ENCODE measurements around the gene NBL1.

The NBL1 gene

DNA sequence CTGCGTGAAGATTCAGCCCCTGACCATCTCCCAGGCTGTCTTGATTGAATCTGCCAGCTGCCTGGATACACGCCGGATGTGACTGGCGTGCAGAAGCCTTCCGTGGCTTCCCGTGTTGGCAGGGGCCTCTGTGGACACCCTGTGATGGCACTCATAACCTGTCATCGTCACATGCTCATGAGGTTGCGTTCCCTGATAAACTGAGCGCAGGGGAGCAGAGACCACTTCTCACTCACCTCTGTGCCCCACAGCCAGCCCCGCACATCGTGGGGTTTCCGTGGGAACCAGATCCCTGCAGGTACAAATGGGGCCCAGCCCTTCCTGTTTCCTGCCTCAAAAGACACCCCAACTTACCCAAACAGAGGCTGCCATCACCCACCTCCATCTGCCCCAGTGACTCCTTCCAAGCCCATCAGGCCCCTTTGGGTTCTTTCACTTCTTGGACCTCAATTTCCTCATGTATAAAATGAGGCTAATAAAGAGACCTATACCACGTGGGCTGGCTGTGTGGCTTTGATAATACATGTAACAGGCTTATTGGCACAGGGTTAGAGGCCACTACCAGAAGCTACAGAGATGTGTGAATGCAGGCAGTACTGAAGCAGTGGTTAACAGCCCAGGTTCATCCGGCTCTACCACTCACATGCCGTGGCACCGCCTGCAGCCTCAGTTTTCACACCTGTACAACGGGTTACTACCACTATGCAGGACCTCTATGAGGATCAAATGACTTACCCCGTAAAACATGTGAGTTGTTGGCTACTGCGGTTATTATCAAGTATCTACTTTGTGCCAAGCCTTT, 44.1 kb downstream of the NBL1 start:
- no peak overlapping the region for H3K4me3 ChIP-seq
- peak overlapping the region in 4 of 21 experiments; percentile 13 to 82 (median 38) for H3K27ac ChIP-seq

GRCh38 chr1:19689085-19689757, 45.1 kb downstream of the NBL1 start:
- no peak overlapping the region for H3K4me3 ChIP-seq
- H3K27ac ChIP-seq, result peak overlapping the region in 3 of 21 experiments; percentile 1 to 82 (median 47)

- no peak overlapping the region for H3K4me3 ChIP-seq
- H3K27ac ChIP-seq, result peak overlapping the region in 2 of 21 experiments; percentile 1 to 82
Observed at GRCh38 chr1:19689856-19690255, 45.7 kb downstream of the NBL1 start.

- H3K27ac ChIP-seq, result no peak overlapping the region
- no peak overlapping the region for H3K4me3 ChIP-seq
Observed at GRCh38 chr1:19690342-19690741, 46.2 kb downstream of the NBL1 start.

GRCh38 chr1:19694298-19694697, 50.2 kb downstream of the NBL1 start:
- Histone ChIP-seq H3K4me3 (no peak overlapping the region), H3K27ac (no peak overlapping the region)

GRCh38 chr1:19695772-19696171, 51.7 kb downstream of the NBL1 start:
- no peak overlapping the region for H3K27ac ChIP-seq
- H3K4me3 ChIP-seq, result no peak overlapping the region

GRCh38 chr1:19696820-19697219, 52.7 kb downstream of the NBL1 start:
- no peak overlapping the region for H3K4me3 ChIP-seq
- no peak overlapping the region for H3K27ac ChIP-seq

DNA sequence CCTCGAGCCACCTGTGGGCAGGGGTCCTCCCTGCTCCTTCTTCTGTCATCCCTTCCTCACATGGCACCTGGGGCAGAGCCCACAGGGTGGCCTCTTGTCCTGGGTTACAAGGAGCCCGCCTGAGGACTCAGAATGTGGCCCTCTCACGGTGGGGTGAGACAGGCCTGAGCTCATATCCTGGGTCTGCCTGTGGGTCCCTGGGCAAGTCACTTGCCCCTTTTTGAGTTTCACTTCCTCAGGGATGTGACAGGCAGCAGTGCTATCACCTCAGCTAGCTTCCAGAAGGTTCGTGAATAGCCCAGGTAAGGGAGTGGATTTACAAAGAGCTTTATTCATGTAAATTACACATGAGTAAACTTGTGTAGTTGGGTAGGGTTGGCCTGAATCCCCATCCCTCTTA, 54.1 kb downstream of the NBL1 start:
- Histone ChIP-seq H3K4me3 (no peak overlapping the region), H3K27ac (no peak overlapping the region)

- Histone ChIP-seq H3K27ac (no peak overlapping the region), H3K4me3 (no peak overlapping the region)
Observed at GRCh38 chr1:19700079-19700777, 56.1 kb downstream of the NBL1 start.

- no peak overlapping the region for H3K4me3 ChIP-seq
- peak overlapping the region in 1 of 21 experiments; percentile 31 for H3K27ac ChIP-seq
Observed at GRCh38 chr1:19703280-19703679, 59.2 kb downstream of the NBL1 start.

DNA sequence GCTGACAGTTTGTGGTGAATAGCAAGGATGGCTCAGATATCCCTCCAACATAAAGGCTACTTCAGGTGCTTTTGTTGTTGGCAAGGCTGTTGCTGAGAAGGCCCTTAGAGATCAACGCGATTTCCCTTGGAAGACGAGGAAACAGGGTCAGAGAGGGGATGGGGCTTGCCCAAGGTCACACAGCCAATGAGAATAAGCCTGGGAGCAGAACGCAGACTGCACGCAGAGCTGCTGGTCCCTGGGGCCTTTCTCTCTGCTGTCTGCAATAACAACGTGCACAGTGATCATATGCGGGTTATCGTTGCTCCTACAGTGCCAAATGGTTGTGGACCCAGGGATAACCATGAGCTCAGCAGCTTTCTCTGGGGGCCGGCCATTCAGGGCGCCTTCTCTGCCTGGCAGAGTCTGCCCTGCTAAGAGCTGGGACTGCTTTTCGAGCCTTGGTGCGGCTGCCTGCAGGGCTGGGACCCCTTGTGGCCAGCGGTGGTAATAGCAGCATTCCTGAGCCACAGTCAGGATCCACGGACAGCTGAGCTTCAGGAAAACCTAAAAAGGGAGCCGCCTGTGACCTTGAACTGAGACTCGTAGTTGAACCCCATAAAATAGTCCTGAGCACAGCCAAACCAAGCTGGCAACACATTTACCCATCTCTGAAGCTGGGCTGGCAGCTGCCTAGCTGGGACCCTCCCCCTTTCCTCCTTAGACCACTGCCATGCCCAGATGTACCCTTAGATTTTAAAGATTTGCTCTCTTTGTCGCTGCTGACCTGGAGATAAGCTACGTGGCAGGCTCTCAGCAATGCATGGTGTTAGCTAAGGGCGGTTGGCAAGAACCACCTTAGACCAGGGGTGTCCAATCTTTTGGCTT, 60.4 kb downstream of the NBL1 start:
- Histone ChIP-seq H3K27ac (no peak overlapping the region), H3K4me3 (no peak overlapping the region)

GRCh38 chr1:19705464-19705863, 61.4 kb downstream of the NBL1 start:
- no peak overlapping the region for H3K4me3 ChIP-seq
- H3K27ac ChIP-seq, result no peak overlapping the region

GRCh38 chr1:19706136-19706535, 62.0 kb downstream of the NBL1 start:
- H3K27ac ChIP-seq, result no peak overlapping the region
- H3K4me3 ChIP-seq, result no peak overlapping the region

All from skin epidermis (tissue), 12 donors.